Hypothalamus (tissue), 51 donors: ENCODE data around the gene LRRC8E.
A peak's percentile ranks its signal among the peaks of the same experiment; 100 is the strongest.
"Not testable (repeated sequence)": the region's sequence is repeated elsewhere in the genome, so short reads cannot be mapped to it uniquely, and the experiment has no call there.

Source experiments
- DNase-seq, 51 donors: peaks; one replicate each; lab custom pipeline; 2025; lab: John Stamatoyannopoulos, UW

LRRC8E gene

GRCh38 chr19:7879111-7879807, 9.1 kb upstream of the LRRC8E start:
- DNase-seq: no peak

GRCh38 chr19:7879836-7880235, 8.5 kb upstream of the LRRC8E start:
- no peak for DNase-seq

GRCh38 chr19:7881910-7882309, 6.4 kb upstream of the LRRC8E start:
- no peak for DNase-seq

GRCh38 chr19:7883105-7883504, 5.2 kb upstream of the LRRC8E start:
- DNase-seq: no peak

- no peak for DNase-seq
Measured at GRCh38 chr19:7883796-7884570, 4.3 kb upstream of the LRRC8E start.

- DNase-seq: no peak
Measured at GRCh38 chr19:7885818-7886217, 2.5 kb upstream of the LRRC8E start.

- DNase-seq: no peak
Measured at GRCh38 chr19:7887408-7888144, 734 bp upstream of the LRRC8E start.

- DNase-seq: no peak
Measured at GRCh38 chr19:7888826-7889217, 512 bp downstream of the LRRC8E start.

GRCh38 chr19:7893362-7894101, 5.2 kb downstream of the LRRC8E start:
- not testable (repeated sequence) for DNase-seq

- no peak for DNase-seq
Measured at GRCh38 chr19:7894612-7895309, 6.5 kb downstream of the LRRC8E start.

- DNase-seq: no peak
Measured at GRCh38 chr19:7895565-7895964, 7.3 kb downstream of the LRRC8E start.

GRCh38 chr19:7897292-7897691, 9.0 kb downstream of the LRRC8E start:
- no peak for DNase-seq

- DNase-seq: no peak
Measured at GRCh38 chr19:7898967-7899366, 10.7 kb downstream of the LRRC8E start.

GRCh38 chr19:7899751-7900378, 11.6 kb downstream of the LRRC8E start:
- DNase-seq: no peak

- DNase-seq: no peak
Measured at GRCh38 chr19:7900401-7900870, 12.1 kb downstream of the LRRC8E start.

GRCh38 chr19:7900931-7901330, 12.6 kb downstream of the LRRC8E start:
- DNase-seq: no peak

- DNase-seq: no peak
Measured at GRCh38 chr19:7901337-7901736, 13.0 kb downstream of the LRRC8E start.

- DNase-seq: no peak
Measured at GRCh38 chr19:7902796-7903243, 14.5 kb downstream of the LRRC8E start.

- peak; percentile 94 to 100 (median 99) for DNase-seq
Measured at GRCh38 chr19:7903244-7904073, 15.1 kb downstream of the LRRC8E start, which contains the start of gene MAP2K7. MAP2K7 (plus strand) TSS chr19:7903877; CDS start chr19:7903945, 68 bp downstream.
